Peyer's patch (tissue), 4 donors: ENCODE measurements around the gene SETMAR. TPM values are rescaled to one million over a fixed set of nuclear protein-coding genes. Genes with fewer than 3 reads are reported as not detected.

Source experiments
- DNase-seq, 3 donors: peaks; one replicate each; pipeline ENCODE4 v3.0.0-alpha.2; 2017 to 2019
- H3K27ac ChIP-seq, 4 donors: fragments of 200-600 bp; sonication (generic); one replicate each; pipeline ENCODE4 v1.5.1; 2016 to 2019
- H3K27me3 ChIP-seq, 2 donors: fragments of 200-600 bp; sonication (generic); one replicate each; pipeline ENCODE4 v1.5.1; 2019
- H3K36me3 ChIP-seq, 3 donors: fragments of 200-600 bp; sonication (generic); one replicate each; pipeline ENCODE4 v1.5.1; 2016 to 2019
- H3K4me1 ChIP-seq, 4 donors: fragments of 200-600 bp; sonication (generic); one replicate each; pipeline ENCODE4 v1.5.1; 2016 to 2019
- H3K4me3 ChIP-seq, 4 donors: fragments of 200-600 bp; sonication (generic); 1 replicate in 3 of 4; 2 replicates in 1 of 4; pipeline ENCODE4 v1.5.1; 2016 to 2019; ENCODE audit warnings: mild to moderate bottlenecking in 1 of 4
- H3K9me3 ChIP-seq, 4 donors: fragments of 200-600 bp; sonication (generic); one replicate each; pipeline ENCODE4 v1.5.1; 2016 to 2019; ENCODE audit warnings: mild to moderate bottlenecking in 1 of 4
- POLR2A ChIP-seq, 2 donors: fragments of 450-650 bp; IDR thresholded peaks; one replicate each; pipeline ENCODE4 v1.5.1; 2017; ENCODE audit warnings: antibody characterized with exemption in 2 of 2, mild to moderate bottlenecking in 2 of 2, moderate library complexity in 2 of 2
- total RNA-seq, 4 donors: library from RNA; depleted of rRNA; stranded (reverse); fragments of >200 nt; gene quantifications; one replicate each; pipeline ENCODE4 v1.1.0, GENCODE V29; 2016
- TF ChIP-seq, protein P1 (sequence below), 6 experiments: fragments of 450-650 bp in 4 of 6; fragments of 200-600 bp in 2 of 6; sonication (generic) in 1 of 6; IDR thresholded peaks; one replicate each; pipeline ENCODE4 v1.5.1; 2017 to 2019; ENCODE audit warnings: antibody characterized with exemption in 6 of 6, mild to moderate bottlenecking in 3 of 6, moderate library complexity in 1 of 6

SETMAR gene
- total RNA-seq, 4 donors from 2014 or later: 5.6 to 28.9 (median 16.2) TPM

DNA sequence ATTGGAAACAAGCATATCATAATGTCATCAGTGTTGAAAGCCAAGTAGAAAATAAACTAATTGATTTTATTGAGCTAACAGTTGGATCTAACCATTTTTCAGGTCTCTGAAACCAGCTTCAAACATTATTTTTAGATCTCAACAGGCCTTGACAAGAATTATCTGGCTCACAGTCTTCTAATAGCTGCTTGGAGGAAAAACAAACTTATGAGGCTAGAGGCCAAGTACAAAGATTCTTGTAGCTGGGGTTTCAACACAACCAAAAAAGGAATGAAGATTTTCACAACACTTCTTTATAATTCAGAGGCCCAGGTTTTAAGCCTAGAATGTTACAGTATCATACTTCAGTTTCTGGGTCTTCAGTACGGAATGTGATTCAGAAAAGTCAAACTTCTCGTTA is 3.7 kb downstream of the SETMAR start:
- H3K4me1 ChIP-seq: peaks cover 0 to 20% (median 0%) of the 10 kb centered on the region in 4 donors
- H3K27ac ChIP-seq: peak overlapping the region in 2 of 4 donors; percentile 31 to 36
- DNase-seq: no peak
- H3K36me3 ChIP-seq: no peaks in the 10 kb centered on the region
- H3K27me3 ChIP-seq: no peaks in the 10 kb centered on the region
- TF ChIP-seq POLR2A (IDR thresholded peaks at IDR 0.05): no peak
- TF ChIP-seq, protein P1, sequence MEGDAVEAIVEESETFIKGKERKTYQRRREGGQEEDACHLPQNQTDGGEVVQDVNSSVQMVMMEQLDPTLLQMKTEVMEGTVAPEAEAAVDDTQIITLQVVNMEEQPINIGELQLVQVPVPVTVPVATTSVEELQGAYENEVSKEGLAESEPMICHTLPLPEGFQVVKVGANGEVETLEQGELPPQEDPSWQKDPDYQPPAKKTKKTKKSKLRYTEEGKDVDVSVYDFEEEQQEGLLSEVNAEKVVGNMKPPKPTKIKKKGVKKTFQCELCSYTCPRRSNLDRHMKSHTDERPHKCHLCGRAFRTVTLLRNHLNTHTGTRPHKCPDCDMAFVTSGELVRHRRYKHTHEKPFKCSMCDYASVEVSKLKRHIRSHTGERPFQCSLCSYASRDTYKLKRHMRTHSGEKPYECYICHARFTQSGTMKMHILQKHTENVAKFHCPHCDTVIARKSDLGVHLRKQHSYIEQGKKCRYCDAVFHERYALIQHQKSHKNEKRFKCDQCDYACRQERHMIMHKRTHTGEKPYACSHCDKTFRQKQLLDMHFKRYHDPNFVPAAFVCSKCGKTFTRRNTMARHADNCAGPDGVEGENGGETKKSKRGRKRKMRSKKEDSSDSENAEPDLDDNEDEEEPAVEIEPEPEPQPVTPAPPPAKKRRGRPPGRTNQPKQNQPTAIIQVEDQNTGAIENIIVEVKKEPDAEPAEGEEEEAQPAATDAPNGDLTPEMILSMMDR (IDR thresholded peaks at IDR 0.05): no peak
- H3K4me3 ChIP-seq: no peak overlapping the region
- H3K9me3 ChIP-seq: no peaks in the 10 kb centered on the region

DNA sequence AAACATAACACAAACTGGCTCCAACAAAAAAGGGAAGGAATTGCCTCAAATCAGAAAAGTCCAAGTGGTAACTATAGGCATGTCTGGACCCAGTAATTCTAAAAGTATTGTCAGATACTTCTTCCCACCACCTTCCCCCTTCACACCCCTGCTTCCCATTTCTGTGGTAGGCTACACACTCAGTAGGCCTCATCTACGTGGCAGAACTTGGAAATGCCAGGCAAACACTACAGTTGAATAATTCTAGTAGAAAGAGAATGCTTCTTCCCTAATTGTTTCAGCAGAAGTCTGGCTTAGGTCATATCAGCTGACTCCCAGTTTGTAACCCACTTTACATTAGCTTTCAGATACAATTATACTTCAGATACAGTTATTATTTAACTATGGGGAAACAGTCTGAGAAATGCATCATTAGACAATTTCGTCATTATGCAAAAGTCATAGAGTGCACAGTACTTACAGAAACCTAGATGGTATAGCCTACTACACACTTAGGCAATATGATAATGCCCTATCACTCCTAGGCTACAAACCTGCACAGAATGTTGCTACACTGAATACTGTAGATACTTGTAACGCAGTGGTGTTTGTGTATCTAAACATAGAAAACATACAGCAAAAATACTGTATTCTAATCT is 6.4 kb downstream of the SETMAR start:
- Histone ChIP-seq H3K36me3 (peaks cover 0 to 7% (median 0%) of the 10 kb centered on the region in 3 donors), H3K27me3 (no peaks in the 10 kb centered on the region), H3K4me1 (peaks cover 0 to 13% (median 0%) of the 10 kb centered on the region in 4 donors), H3K27ac (no peak overlapping the region), H3K9me3 (no peaks in the 10 kb centered on the region), H3K4me3 (no peak overlapping the region)
- no peak for DNase-seq
- TF ChIP-seq, protein P1 (IDR thresholded peaks at IDR 0.05): no peak
- no peak for TF ChIP-seq POLR2A (IDR thresholded peaks at IDR 0.05)

DNA sequence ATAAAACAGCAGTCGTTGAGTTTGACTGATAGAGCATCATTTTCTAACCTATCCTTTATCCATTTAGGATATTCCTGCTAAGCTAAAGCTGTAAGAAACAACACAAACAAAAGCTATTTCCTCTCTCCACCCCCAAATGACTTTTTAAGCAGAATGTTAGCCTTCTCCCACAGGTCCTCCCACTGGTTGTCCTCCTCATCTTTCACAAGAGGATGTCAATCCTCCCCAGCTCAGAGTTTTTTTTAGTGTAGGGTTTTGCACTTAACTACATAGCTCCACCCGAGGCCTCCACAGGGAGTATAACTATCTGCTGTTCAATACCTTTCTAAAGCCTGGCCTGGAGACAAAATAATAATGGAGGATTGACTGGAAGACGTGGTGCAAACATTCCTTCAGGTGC is 7.8 kb downstream of the SETMAR start:
- peaks cover 0 to 3% (median 0%) of the 10 kb centered on the region in 4 donors for H3K4me1 ChIP-seq
- no peak overlapping the region for H3K4me3 ChIP-seq
- H3K27ac ChIP-seq: no peak overlapping the region
- no peaks in the 10 kb centered on the region for H3K9me3 ChIP-seq
- peaks cover 0 to 7% (median 0%) of the 10 kb centered on the region in 3 donors for H3K36me3 ChIP-seq
- H3K27me3 ChIP-seq: no peaks in the 10 kb centered on the region
- no peak for TF ChIP-seq POLR2A (IDR thresholded peaks at IDR 0.05)
- TF ChIP-seq, protein P1 (IDR thresholded peaks at IDR 0.05): no peak
- no peak for DNase-seq

DNA sequence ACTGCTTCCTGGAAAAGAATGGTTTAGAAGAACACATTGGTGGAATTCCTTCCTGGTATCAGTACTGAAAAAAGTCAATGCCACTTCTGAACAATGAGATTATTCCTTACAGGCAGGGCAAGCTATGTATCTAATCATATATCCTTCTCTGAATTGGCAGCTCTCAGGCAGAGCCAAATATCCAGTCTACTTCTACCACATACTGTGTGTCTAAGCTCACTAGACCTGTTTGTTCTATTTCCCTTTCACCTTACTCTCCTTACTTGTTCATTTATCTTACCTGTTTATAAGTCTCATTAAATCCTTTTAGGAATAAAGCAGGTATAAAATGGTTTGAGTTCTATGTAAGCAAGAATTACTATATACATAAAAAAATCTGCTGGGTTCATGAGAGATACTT is 8.3 kb downstream of the SETMAR start:
- no peak overlapping the region for H3K27ac ChIP-seq

DNA sequence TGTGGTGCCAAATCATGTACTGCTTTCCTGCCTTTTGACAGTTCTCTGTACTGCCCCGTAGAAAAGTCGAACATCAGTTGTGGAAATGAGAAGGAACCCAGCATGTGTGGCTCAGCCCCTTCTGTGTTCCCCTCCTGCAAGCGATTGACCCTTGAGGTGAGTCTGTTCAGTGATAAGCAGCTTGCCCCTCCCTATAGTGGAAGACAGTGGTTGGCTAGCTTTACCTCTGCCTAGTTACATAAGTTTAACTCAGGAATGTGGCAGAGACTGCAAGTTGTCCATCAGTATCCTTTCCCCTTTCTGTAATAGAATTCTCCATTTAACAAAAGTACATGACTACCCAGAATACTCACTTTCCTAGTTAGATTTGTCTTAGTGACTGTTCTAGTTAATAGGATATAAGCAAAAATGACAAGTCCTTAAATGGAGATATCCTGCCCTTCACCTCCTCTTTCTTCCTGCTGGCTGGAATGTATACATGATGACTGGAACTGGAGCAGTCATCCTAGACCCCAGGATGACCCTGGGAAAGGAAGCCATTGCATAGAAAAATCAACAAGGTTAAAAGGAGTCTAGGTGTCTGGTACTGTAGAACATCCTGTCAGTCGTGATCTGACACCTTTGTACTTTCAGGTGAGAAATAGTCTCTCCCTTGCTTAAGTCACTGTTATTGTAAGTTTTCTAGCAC is 10.6 kb downstream of the SETMAR start:
- Histone ChIP-seq H3K9me3 (no peaks in the 10 kb centered on the region), H3K4me1 (no peaks in the 10 kb centered on the region), H3K27me3 (no peaks in the 10 kb centered on the region), H3K27ac (no peak overlapping the region), H3K36me3 (peaks cover 0 to 14% (median 0%) of the 10 kb centered on the region in 3 donors), H3K4me3 (no peak overlapping the region)
- DNase-seq: no peak
- no peak for TF ChIP-seq POLR2A (IDR thresholded peaks at IDR 0.05)
- TF ChIP-seq, protein P1 (IDR thresholded peaks at IDR 0.05): no peak

More for the DNA sequence above, 8.3 kb downstream of the SETMAR start:
- DNase-seq: no peak
- no peak overlapping the region for H3K4me3 ChIP-seq
- no peaks in the 10 kb centered on the region for H3K27me3 ChIP-seq
- no peaks in the 10 kb centered on the region for H3K9me3 ChIP-seq
- TF ChIP-seq, protein P1 (IDR thresholded peaks at IDR 0.05): no peak
- TF ChIP-seq POLR2A (IDR thresholded peaks at IDR 0.05): no peak
- peaks cover 0 to 3% (median 0%) of the 10 kb centered on the region in 4 donors for H3K4me1 ChIP-seq
- H3K36me3 ChIP-seq: peaks cover 0 to 11% (median 0%) of the 10 kb centered on the region in 3 donors
